HG02840 (cell line): ENCODE data around the gene FBXW8.
"Not testable (repeated sequence)": the region's sequence is repeated elsewhere in the genome, so short reads cannot be mapped to it uniquely, and the experiment has no call there.

Experiments
- ATAC-seq: cut with Tn5 transposase; IDR thresholded peaks from one replicate; pipeline ENCODE4 v1.9.1; 2021; ENCODE audit warnings: mild to moderate bottlenecking, moderate library complexity, moderate number of reproducible peaks; ENCODE audit not compliant: unreplicated experiment, low FRiP score

Gene FBXW8

DNA sequence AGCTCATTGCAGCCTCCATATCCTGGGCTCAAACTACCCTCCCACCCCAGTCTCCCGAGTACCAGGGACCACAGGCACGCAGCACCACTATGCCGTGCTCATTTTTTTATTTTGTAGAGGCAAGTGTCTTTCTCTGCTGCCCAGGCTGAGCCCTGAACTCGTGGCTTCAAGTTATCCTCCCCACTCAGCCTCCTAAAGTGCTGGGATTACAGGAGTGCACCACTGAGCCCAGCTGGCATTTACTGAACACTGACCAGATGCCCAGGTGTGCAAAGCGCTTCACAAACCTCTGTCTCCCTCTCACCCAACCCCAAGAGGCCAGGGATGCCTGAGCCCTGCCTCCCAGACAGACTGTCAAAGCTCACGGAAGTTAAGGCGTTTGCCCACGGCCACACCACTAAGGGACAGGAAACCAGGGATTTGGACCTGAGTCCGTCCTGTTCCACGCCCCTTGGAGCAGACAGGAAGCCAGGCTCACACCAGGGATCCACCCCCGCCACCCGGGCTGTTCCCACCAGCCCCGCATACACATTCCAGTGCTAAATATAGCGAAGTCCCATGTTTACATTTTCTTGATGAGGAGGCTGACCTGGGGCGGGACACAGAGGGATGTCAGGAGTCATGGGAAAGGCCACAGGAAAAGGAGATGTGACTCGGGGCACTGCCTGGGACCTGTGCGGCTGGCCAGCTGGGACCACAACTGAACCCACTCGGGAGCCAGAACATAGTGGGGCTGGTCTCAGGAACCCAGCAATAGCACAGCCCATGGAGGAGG, 137.2 kb downstream of the FBXW8 start:
- ATAC-seq = no peak

DNA sequence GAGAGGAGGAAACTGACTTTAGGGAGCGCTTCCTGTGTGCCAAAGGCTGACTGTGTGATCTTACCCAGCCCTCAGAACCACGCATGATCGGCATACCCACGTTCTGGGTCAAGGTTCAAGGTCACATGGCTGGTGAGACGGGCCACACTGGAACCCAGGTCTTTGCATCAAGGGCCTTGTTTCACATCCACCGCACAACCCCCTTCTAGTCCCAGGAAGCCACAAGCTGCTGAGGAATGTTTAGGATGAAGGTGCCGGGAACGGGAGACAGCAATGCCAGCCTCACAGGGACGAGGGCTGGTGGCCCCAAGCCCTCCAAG, 137.8 kb downstream of the FBXW8 start:
- ATAC-seq = no peak

DNA sequence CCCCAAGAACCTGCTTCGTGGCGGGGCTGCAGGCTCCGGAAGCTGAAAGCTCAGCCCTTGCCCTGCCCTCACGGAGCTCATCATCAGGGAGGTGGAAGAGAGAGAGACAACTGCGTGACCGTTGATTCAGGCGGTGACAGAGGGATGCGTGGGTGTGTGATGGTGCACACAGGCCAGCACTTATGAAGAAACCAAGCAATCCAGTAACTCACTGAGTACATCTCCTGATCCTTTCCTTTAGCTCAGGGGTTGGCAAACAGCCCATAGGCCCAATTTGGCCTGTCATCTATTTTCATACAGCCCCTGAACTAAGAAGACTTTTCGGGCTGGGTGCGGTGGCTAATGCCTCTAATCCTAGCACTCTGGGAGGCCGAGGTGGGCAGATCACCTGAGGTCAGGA, 138.5 kb downstream of the FBXW8 start:
- no peak for ATAC-seq

DNA sequence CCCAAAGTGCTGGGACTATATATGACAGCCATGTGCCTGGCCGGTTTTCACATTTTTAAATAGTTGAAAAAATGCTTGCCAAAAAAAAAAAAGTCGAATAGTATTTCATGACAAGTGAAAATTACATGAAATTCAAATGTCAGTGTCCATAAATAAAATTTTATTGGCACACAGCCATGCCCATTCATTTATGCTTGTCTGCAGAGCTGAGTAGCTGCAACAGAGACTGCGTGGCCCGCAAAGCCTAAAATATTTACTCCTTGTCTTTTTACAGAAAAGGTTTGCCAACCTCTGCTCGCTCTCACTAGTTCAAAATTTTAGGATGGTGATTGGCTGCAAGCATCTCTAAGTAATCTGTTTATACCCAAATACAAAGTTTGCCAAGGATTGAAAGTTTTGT, 139.3 kb downstream of the FBXW8 start:
- ATAC-seq = no peak

DNA sequence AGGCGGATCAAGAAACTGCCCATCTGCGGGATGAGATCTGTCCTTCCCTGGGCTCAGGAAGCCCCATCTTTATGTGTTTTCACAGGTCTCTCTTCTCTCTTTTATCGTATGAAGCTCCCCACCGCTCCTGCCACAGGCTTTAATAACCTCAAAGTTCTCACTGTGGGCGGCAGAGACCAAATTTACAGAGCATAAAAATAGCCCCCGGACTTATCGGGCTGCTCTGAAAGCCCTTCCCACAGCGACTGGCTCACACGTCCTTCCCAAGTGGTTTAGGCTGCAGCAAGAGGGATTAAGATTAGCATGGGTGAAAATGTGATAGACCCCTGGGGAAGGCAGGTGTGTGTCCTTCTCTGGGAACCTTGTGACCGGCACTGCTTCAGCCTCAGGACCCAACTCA, 140.6 kb downstream of the FBXW8 start:
- ATAC-seq = no peak

DNA sequence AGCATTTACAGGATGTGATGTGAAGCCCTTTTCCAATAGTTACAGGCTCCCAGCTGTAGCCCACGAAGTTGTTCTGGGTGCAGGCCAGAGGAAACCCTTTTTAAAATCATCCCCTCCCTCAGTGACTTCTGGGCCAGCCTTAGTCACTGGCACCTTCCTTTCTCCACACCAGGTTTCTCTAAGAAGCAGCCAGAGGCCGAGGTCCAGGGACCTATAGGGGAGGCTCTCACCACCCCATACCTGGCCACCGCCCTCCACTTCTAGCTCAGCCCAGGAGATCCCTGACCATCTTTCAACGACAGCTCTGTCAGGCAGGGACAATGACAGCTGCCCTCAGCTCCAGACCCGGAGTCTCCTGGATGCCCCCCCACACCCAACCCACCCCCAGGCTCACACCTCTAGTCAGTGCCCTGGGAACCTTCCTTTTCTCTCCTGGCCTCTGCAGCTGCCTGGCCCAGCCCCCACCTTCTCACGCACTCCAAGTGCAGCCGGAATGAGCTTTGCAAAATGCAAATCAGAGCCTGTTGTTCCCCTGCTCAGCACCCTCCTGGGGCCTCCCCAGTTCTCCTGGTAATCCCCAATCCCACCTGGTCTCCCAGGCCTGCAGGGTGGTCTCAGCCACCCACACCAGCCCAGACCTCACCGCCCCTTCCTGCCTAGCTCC, 141.8 kb downstream of the FBXW8 start:
- ATAC-seq = no peak

DNA sequence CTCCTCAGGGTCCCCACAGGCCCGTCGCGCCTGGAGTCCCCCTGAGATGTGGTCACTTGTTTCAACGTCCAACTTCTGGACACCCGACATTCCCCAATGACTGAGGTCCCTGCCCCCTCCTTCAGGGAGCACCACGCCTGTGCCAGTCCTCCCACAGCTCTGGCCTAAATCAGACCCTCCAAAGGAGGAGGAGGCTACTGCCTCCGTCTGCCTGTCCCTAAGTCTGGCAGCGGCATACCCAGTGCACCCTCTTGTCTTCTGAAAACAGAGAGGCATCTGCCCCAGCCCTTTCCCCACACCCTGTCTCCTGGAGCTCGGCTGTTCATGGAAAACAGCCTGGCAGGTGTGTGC, 142.3 kb downstream of the FBXW8 start:
- no peak for ATAC-seq

DNA sequence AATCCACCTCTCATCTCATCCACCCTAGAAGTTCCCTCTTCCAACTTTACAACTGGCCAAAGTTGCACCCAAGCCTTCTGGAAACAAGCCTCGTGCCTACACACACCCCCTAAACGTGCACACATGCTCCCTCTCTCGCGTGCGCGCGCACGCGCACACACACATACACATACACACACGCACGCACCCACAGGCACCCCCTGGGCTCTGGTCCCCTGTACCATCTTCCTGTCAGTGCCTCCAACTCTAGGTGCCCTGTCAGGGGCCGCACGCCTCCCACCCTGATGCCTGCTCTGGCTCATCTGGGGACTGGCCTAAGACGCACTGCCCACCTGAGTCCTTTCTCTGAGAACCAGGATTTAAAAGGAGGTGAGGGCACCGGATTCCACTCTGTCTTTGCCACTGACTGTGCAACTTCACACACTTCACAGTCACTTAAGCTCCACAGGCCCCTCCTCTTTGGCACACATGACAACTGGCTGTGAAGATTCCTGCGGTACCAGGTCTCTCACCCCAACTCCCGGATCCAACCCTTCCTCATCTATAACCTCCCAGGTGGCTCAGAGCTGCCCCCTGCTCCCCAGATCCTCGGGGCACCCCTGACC, 142.9 kb downstream of the FBXW8 start:
- ATAC-seq = no peak

DNA sequence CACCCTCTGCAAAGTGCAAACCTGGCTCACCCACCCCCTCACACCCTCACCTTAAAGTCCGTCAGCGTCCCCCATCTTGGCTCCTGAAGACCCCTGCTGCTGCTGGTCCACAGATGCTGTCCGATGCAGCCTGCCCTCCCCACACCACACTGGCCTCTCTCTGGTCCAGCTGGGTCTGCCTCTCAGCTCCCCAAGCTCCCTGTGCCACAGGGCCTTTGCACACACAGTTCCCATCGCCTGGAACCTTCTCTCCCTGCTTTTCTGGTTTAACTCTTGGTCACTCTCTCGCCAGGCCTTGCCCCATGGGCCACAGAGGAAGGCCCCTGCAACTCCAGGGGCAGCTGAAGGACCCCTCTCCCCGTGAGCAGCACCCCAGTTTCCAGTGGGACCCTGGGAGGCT, 143.5 kb downstream of the FBXW8 start:
- ATAC-seq = no peak

DNA sequence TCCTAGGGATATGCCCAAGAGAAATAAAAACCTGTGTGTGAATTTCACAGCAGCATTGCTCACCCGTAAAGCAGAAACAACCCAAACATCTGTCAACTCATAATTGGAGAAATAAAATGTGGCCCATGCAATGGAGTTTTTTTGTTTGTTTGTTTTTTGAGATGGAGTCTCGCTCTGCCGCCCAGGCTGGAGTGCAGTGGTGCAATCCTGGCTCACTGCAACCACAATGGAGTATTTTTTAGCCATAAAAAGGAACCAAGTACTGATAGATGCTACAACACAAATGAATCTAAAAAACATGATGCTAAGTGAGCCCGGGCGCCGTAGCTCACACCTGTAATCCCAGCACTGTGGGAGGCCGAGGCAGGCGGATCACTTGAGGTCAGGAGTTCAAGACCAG, 146.9 kb downstream of the FBXW8 start:
- not testable (repeated sequence) for ATAC-seq

DNA sequence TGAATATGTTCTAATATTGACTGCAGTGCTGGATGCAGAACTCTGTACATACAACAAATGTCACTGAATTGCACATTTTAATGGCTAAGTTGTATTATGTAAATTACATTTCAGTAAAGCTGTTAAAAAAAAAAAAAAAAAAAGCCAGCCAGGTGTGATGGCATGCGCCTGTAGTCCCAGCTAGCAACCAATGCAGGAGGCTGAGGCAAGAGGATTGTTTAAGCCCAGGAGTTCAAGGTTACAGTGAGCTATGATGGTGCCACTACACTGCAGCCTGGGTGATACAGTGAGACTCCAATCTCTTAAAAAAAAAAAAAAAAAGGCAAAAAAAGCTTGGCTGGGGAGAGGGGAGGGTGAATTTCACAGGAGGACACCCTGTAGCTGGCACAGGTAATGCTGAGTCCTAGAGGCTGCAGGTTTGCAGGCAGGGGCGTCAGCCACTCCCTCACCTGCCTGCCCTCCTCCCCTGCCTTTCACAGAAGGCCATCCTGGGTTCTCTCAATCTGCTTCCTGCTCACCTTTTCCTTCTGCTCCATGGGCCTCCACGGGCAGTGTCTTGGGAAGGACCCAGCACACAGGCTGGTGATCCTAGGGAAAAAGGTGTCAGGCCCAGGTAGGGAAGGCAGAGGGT, 147.8 kb downstream of the FBXW8 start:
- no peak for ATAC-seq

DNA sequence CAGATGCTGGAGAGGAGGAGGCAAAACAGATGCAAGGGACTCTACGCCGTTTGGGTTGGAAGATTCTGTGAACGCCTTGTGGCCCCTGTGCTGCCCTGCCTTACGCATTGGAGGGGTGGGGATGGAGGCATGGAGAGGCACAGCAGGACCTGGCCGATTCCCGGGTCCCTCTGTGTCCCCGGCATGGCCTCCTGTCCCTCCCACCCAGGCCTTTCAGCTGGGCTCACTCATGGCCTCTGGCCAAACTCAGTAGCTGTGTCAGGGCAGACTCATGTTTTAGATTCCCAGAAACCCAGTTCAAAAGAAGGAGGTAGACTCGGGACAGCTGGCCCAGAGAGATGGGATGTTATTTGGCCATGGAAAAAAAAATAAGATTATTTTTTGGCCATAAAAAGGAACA, 148.4 kb downstream of the FBXW8 start:
- ATAC-seq = no peak

DNA sequence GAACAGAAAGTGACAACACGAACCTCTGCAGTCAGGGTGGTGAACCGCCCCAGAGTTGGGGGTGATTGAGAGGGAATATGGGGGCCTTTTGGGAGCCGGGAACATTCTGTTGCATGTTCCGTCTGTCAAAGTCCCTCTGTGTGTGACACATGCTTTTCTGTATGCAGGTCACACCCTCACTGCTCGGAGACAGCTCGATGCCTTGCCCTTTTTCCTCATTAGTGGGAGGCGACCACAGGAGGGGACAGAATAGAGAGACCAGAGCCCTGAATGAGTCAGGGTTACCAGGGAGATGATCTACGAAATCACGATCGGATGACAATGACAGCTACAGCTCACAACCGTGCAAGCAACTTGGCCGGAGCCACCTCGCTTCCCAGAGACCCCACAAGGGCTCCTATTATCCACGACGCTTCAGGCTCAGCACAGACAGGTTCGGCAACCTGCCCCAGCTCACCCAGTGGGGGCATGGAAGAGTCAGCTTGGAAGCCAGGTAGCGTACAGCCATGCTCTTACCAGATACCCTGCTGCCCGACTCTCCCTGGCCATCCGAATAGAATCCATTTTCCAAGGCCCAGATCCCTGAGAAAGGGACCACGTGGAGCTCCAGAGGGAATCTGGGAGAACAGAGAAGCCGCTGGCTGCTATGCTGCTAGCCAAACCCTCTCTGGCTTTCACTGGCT, 149.6 kb downstream of the FBXW8 start:
- ATAC-seq = no peak

DNA sequence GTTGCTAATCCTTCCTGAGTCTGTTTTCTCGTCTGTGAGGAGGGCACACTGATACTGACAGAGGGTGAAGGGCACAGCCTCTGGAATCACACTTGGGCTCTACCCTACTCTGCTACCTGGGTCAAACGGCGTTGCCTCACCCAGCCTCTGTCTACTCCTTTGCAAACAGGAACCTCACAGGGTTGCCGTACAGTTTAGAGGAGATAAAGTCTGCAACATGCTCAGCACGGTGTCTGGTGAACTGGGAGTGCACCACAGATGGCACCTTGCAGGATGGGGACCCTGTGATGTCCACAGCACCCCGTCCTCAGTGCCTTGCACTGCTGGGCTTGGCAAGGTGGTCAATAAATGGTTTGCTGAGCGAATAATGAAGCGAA, 150.2 kb downstream of the FBXW8 start:
- ATAC-seq = no peak

DNA sequence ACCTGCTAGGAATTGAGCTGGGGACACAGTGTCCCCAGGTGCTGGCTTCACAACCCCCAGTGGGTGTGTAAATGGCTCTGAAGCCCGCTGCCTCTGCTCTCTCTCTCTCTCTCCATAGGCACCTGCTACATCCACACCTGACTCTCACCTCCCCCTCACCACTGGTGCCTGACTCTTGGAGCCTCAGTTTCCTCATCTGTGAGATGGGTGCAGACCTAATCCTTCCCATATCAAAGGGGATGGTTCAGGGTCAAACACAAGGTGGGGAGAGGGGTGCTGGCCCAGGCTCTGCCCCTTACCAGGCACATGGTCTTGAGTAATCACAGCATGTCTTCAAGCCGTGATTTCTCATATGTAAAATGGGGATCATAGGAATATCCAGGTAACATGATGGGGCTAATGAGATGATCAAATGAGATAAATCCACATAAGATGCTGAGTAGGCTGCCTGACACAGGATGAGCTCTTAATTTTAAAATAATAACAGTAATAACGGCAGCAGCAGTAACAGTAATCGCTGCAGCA, 150.9 kb downstream of the FBXW8 start:
- no peak for ATAC-seq

DNA sequence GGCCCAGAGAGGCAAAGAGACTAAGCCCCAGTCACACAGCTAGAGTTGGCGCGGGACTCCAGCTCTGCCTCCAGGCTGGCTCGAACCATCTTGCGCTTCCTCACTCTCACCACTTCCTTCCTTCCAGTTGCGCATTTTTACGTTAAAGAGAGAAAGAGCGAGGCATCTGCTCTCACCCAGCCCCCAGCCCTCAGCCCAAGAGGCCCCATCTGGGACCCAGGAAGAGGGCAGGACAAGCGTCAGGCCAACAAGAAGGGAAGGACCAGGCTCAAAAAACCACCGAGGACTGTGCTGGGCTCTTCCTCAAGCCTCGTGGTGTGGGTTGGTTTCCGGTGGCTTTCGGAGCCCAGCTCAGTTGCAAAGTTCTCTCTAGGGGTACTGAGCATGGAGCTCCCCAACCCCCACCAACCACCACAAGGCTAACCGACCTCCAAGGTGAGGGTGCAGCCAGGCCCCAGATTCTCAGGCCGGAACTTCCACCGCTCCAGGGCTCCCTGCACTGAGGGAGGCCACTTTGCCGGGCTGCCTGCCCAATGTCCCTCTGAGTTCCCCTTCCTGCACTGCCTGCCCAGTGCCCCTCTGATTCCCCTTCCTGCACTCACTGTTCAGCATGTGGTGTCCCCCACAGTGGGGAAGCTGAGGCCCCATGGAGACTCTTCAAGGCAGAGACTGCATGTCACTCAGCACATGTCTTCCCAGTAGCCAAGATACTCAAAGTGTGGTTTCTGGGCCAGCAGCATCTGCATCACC, 152.6 kb downstream of the FBXW8 start:
- ATAC-seq = no peak

DNA sequence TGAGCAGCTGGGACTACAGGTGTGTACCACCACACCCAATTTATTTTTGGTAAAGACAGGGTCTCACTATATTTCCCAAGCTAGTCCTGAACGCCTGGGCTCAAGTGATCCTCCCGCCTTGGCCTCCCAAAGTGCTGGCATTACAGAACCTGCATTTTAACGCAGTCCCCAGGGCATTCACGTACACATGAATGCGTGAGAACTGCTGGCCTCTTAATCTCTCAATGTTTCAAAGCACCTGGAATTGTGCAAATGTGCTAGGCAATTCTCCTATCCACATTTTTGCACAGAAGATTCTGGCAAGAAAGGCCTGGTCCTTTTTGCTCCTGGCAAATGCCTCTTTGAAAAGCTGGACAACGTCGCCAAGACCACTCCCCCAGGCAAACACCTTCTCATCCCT, 153.3 kb downstream of the FBXW8 start:
- no peak for ATAC-seq

DNA sequence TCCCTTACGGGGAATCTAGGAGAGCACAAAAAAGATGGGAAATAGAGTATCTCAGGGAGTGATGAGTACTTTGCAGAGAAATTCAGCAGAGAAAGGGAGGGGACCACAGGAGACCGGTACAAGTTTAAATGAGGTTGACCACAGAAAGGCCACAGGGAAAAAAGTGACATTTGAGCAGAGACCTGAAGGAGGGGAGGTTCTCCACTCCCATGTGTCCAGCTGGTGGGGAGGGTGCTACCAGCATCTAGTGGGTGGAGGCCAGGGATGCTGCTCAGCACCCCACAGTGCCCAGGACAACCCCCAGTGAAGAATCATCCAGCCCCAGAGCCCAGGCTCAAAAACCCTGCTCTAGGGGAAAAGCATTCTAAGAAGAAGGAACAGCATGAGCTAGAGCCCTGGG, 153.8 kb downstream of the FBXW8 start:
- no peak for ATAC-seq

DNA sequence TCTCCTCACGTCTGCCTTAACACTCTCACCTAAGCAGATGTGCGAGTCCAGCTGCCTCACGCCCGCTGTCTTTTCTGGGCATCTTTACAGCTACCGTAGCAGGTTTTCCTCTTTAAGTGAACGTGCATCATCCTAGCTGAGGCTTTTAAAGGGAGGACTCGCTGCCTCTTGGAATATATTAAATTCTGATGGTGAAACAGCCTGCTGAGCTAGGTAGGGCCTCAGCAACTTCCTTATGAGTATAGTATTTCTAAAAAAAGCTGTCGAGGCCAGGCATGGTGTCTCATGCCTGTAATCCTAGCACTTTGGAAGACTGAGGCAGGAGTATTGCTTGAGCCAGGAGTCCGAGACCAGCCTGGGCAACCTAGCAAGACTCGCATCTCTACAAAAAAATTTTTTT, 156.3 kb downstream of the FBXW8 start:
- ATAC-seq = no peak

DNA sequence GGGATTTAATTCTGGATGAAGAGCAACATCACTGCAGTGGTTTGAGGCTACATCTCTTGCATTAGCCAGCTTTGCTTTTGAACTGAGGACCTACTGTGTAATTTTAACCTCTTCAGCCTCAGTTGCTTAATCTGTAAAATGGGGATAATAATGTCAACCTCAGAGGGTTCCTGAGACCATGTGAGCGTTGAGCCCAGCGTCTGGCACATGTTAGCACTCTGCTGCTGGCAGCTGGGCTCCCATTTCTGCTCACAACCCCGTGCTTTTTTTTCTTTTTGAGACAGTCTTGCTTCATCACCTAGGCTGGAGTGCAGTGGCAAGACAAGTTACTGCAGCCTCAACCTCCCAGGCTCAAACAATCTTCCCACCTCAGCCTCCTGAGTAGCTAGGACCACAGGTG, 156.9 kb downstream of the FBXW8 start:
- no peak for ATAC-seq
